Testis (tissue), 2 donors: ENCODE measurements around the gene CAMK2D.

Experiments used
- POLR2A ChIP-seq: fragments of 450-650 bp; IDR thresholded peaks from one replicate; pipeline ENCODE4 v1.6.1; 2017; ENCODE audit warnings: antibody characterized with exemption, mild to moderate bottlenecking, moderate library complexity
- TF ChIP-seq, protein P1 (sequence below), 3 experiments: fragments of 450-650 bp in 2 of 3; fragments of 200-600 bp in 1 of 3; sonication (generic) in 1 of 3; IDR thresholded peaks; one replicate each; pipeline ENCODE4 v1.5.1; 2016 to 2019; ENCODE audit warnings: antibody characterized with exemption in 3 of 3, mild to moderate bottlenecking in 2 of 3, moderate library complexity in 1 of 3

DNA sequence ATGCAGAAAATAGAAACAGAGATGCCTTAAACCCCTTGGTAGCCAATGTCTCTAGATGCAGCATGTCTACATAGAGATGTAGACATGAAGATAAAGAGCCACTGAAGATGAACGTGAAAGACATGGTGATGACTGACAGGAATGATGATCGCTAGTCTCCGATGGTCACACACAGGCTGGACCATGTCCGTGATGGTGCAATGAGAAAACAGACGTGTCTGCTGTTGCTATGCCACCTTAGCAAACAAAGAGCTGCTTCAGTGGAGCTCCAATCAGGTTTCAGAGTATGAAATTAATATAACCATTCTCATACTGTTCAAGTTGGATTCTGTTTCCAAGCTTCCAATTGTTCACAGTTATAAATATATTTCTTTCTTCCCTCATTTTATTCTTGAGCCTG lies 256.5 kb downstream of the CAMK2D start:
- TF ChIP-seq, protein P1, sequence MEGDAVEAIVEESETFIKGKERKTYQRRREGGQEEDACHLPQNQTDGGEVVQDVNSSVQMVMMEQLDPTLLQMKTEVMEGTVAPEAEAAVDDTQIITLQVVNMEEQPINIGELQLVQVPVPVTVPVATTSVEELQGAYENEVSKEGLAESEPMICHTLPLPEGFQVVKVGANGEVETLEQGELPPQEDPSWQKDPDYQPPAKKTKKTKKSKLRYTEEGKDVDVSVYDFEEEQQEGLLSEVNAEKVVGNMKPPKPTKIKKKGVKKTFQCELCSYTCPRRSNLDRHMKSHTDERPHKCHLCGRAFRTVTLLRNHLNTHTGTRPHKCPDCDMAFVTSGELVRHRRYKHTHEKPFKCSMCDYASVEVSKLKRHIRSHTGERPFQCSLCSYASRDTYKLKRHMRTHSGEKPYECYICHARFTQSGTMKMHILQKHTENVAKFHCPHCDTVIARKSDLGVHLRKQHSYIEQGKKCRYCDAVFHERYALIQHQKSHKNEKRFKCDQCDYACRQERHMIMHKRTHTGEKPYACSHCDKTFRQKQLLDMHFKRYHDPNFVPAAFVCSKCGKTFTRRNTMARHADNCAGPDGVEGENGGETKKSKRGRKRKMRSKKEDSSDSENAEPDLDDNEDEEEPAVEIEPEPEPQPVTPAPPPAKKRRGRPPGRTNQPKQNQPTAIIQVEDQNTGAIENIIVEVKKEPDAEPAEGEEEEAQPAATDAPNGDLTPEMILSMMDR (IDR thresholded peaks at IDR 0.05), result no peak
- no peak for TF ChIP-seq POLR2A
